ENCODE measurements around the gene GRB10. TPM values are rescaled to one million over a fixed set of nuclear protein-coding genes. Genes with fewer than 3 reads are reported as not detected.

The GRB10 gene
- total and polyA plus RNA-seq, 2 of the 8 experiments (the other 6 are each of a cell fraction or from before 2014, with no cell fraction given), result 35.7 to 97.0 TPM

DNA sequence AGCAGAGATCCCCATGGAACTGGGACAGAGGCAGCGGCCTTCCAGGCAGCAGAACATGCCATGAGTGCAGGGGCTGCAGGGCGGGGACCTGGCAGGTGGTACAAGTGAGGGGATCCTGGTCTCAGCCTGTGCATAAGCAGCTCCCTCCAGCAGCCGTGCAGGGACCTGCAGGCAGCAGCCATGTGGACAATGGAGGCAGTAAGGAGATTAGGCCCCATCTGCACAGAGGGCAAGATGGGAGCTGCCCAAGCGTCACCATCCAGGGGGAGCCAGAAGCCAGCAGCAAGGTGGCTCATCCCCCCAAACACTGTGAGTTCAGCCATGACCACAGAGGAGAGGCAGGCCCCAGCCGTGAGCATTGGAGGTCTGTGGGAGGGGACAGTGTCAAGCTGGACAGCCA, 220.6 kb downstream of the GRB10 start:
- Histone ChIP-seq H3K23me2 (ENCODE audit: low read depth, low read length) (no peaks in the 10 kb centered on the region), H3K14ac (ENCODE audit: insufficient read length) (no peak overlapping the region), H4K8ac (ENCODE audit: extremely low read depth, insufficient read depth, low read length) (no peak overlapping the region; the same call in none of the 2 replicates), H3K4me1 (replicated peaks in 1 of 4; ENCODE audit: control insufficient read depth in 3 of 4, insufficient read depth in 4 of 4, low read length in 3 of 4) (peaks cover 0 to 3% (median 0%) of the 10 kb centered on the region in 4 experiments; a peak in 2 of 7 replicates), H3K4ac (replicated peaks; ENCODE audit: insufficient read length, low read depth, low read length) (no peak overlapping the region), H2BK15ac (ENCODE audit: low read length) (no peak overlapping the region), H3K23ac (ENCODE audit: insufficient read length) (no peak overlapping the region), H3K79me1 (ENCODE audit: low read depth, low read length) (no peaks in the 10 kb centered on the region), H4K20me1 (replicated peaks in 1 of 2; ENCODE audit: control insufficient read depth in 1 of 2, insufficient read depth in 2 of 2, low read length in 2 of 2) (peaks cover 0 to 2% of the 10 kb centered on the region in 2 experiments), H3K4me3 (ENCODE audit: extremely low read depth in 1 of 4, insufficient read depth in 2 of 4, low read depth in 3 of 4, low read length in 4 of 4) (no peak overlapping the region), H2BK120ac (replicated peaks; ENCODE audit: low read depth, low read length) (no peak overlapping the region), H2BK12ac (ENCODE audit: low read depth, low read length) (no peak overlapping the region; the same call in 1 of the 2 replicates), H2BK5ac (ENCODE audit: low read depth, low read length) (0 out of 2 replicates have a peak overlapping the region, but pooled peaks have one; percentile 10), H3K9me3 (ENCODE audit: insufficient read depth in 2 of 2, low read depth in 1 of 2, low read length in 1 of 2) (no peaks in the 10 kb centered on the region), H2AFZ (ENCODE audit: low read length) (0 out of 2 replicates have a peak overlapping the region, but pooled peaks have one; percentile 60), H3K9ac (replicated peaks in 1 of 4; ENCODE audit: extremely low read depth in 1 of 4, low read depth in 3 of 4, low read length in 3 of 4) (no peak overlapping the region), H3K36me3 (ENCODE audit: control insufficient read depth in 2 of 4, insufficient read depth in 4 of 4, low read length in 3 of 4) (no peaks in the 10 kb centered on the region), H2BK20ac (ENCODE audit: low read length) (no peak overlapping the region), H3K4me2 (ENCODE audit: insufficient read depth in 1 of 2, low read depth in 2 of 2, low read length in 2 of 2) (no peak overlapping the region), H4K5ac (ENCODE audit: insufficient read length, low read depth, low read length) (peak overlapping the region; percentile 21), H2AK5ac (ENCODE audit: low read depth, low read length) (no peak overlapping the region; the same call in 1 of the 2 replicates), H3K79me2 (ENCODE audit: control insufficient read depth in 1 of 2, insufficient read depth in 2 of 2, low read length in 2 of 2) (no peaks in the 10 kb centered on the region), H3K27me3 (replicated peaks in 1 of 4; ENCODE audit: control insufficient read depth in 3 of 4, extremely low read depth in 1 of 4, insufficient read depth in 3 of 4, low read length in 3 of 4) (no peaks in the 10 kb centered on the region), H4K91ac (replicated peaks; ENCODE audit: insufficient read length, low read length) (no peak overlapping the region), H3K18ac (ENCODE audit: extremely low read depth, low read length) (no peak overlapping the region), H3K27ac (ENCODE audit: low read depth, low read length) (no peak overlapping the region), H3K56ac (replicated peaks; ENCODE audit: insufficient read length, low read depth, low read length) (no peak overlapping the region)
- 89% methylated on average over 5 of the region's 5 CpGs; no CpG with 5 or more reads in 1 of the 2 experiments for WGBS, 2 experiments (ENCODE audit: extremely low coverage in 1 of 2, insufficient coverage in 1 of 2, insufficient read length in 1 of 2, insufficient replicate concordance in 2 of 2, low coverage in 1 of 2, low lambda C conversion rate in 2 of 2, missing lambda C conversion rate in 1 of 2)
- no peak for DNase-seq (ENCODE audit: low read depth in 1 of 2, low spot score in 2 of 2)
- no peak for FAIRE-seq
- CTCF ChIA-PET (ENCODE audit: partially characterized antibody), result interaction anchor here (0.7 to 2.5 kb wide), 20 partner anchors 8 to 599 kb away, joined by 3 to 16 read pairs (median 3); no protein-coding TSS in a partner anchor
- POLR2A ChIA-PET (ENCODE audit: partially characterized antibody), result no interaction called here
- TF ChIP-seq, protein P1, sequence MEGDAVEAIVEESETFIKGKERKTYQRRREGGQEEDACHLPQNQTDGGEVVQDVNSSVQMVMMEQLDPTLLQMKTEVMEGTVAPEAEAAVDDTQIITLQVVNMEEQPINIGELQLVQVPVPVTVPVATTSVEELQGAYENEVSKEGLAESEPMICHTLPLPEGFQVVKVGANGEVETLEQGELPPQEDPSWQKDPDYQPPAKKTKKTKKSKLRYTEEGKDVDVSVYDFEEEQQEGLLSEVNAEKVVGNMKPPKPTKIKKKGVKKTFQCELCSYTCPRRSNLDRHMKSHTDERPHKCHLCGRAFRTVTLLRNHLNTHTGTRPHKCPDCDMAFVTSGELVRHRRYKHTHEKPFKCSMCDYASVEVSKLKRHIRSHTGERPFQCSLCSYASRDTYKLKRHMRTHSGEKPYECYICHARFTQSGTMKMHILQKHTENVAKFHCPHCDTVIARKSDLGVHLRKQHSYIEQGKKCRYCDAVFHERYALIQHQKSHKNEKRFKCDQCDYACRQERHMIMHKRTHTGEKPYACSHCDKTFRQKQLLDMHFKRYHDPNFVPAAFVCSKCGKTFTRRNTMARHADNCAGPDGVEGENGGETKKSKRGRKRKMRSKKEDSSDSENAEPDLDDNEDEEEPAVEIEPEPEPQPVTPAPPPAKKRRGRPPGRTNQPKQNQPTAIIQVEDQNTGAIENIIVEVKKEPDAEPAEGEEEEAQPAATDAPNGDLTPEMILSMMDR (IDR thresholded peaks at IDR 0.05; ENCODE audit: control extremely low read depth in 1 of 3, insufficient read depth in 1 of 3, low read depth in 1 of 3, low read length in 3 of 3), result peak; percentile 21 to 35 (median 35); a peak in 2 of 4 replicates
- TF ChIP-seq, protein P2, sequence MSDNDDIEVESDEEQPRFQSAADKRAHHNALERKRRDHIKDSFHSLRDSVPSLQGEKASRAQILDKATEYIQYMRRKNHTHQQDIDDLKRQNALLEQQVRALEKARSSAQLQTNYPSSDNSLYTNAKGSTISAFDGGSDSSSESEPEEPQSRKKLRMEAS (IDR thresholded peaks at IDR 0.05), result peak; percentile 61; the same call in 1 of the 2 replicates
- TF ChIP-seq TAF1 (IDR thresholded peaks at IDR 0.05; ENCODE audit: low read depth, low read length) (no peak), RAD21 (IDR thresholded peaks at IDR 0.05 in 1 of 2, conservative IDR thresholded peaks at IDR 0.05 in 1 of 2; ENCODE audit: low read depth in 2 of 2, low read length in 2 of 2) (peak; percentile 22 to 43; a peak in 2 of 4 replicates)
- TF ChIP-seq, protein P3, sequence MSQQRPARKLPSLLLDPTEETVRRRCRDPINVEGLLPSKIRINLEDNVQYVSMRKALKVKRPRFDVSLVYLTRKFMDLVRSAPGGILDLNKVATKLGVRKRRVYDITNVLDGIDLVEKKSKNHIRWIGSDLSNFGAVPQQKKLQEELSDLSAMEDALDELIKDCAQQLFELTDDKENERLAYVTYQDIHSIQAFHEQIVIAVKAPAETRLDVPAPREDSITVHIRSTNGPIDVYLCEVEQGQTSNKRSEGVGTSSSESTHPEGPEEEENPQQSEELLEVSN (IDR thresholded peaks at IDR 0.05), result 0 out of 2 replicates have a peak, but pooled peaks have one; percentile 17

All from H1 (cell line).